ENCODE results near the gene LRRC34. TPM values are rescaled to one million over a fixed set of nuclear protein-coding genes. Genes with fewer than 3 reads are reported as not detected.

The LRRC34 gene
- total and polyA plus RNA-seq, 9 of the 15 experiments (the other 6 are each of a cell fraction or from before 2014, with no cell fraction given) = 0.17 to 0.30 TPM; not detected in 7

- TF ChIP-seq RREB1 (CRISPR knock-in tag; IDR thresholded peaks at IDR 0.05) (no peak), TBP (optimal IDR thresholded peaks at IDR 0.05; ENCODE audit: low read depth, low read length) (peak; percentile 99), TARDBP (IDR thresholded peaks at IDR 0.05) (peak; percentile 52; the same call in 1 of the 2 replicates), PBX2 (CRISPR knock-in tag; IDR thresholded peaks at IDR 0.05; ENCODE audit: low read depth) (no peak), PBX2 (tag; conservative IDR thresholded peaks at IDR 0.05; ENCODE audit: low read depth) (no peak), ELK1 (CRISPR knock-in tag; IDR thresholded peaks at IDR 0.05) (no peak), BMI1 (IDR thresholded peaks at IDR 0.05; ENCODE audit: low read length) (no peak), BRD9 (IDR thresholded peaks at IDR 0.05; ENCODE audit: low read depth, partially characterized antibody) (peak; percentile 96), NCOA6 (IDR thresholded peaks at IDR 0.05) (no peak), KDM5B (IDR thresholded peaks at IDR 0.05; ENCODE audit: insufficient replicate concordance, low read depth, low read length) (peak; percentile 42), ZNF212 (CRISPR knock-in tag; IDR thresholded peaks at IDR 0.05) (no peak), ZBTB33 (CRISPR knock-in tag; IDR thresholded peaks at IDR 0.05) (no peak)
Observed at GRCh38 chr3:169771497-169772304, 41.0 kb downstream of the LRRC34 start (continued).
